Urinary bladder (tissue), 4 donors: ENCODE data around the gene TMED1. TPM values are rescaled to one million over a fixed set of nuclear protein-coding genes. Genes with fewer than 3 reads are reported as not detected.
"Not testable (repeated sequence)": the region's sequence is repeated elsewhere in the genome, so short reads cannot be mapped to it uniquely, and the experiment has no call there.

Experiments used
- DNase-seq: peaks from one replicate; pipeline ENCODE4 v3.0.0-alpha.2; 2015; ENCODE audit errors: extremely low spot score
- H3K27ac ChIP-seq: one replicate; pipeline ENCODE4 v1.5.1; 2013; ENCODE audit warnings: low read depth, mild to moderate bottlenecking, moderate library complexity
- H3K36me3 ChIP-seq: one replicate; pipeline ENCODE4 v1.6.1; 2013; ENCODE audit warnings: mild to moderate bottlenecking, moderate library complexity; ENCODE audit not compliant: insufficient read depth
- H3K4me1 ChIP-seq: one replicate; pipeline ENCODE4 v1.6.1; 2013; ENCODE audit warnings: mild to moderate bottlenecking, moderate library complexity; ENCODE audit not compliant: insufficient read depth
- H3K4me3 ChIP-seq: one replicate; pipeline ENCODE4 v1.5.1; 2013; ENCODE audit warnings: low read depth, low read length
- WGBS: extraction: QIAGEN DNeasy Blood & Tissue Kit; methylation state at CpG from one replicate; pipeline ENCODE4 v1.1.7; 2013; 5-methylcytosine and 5-hydroxymethylcytosine counted together
- polyA plus RNA-seq: library from polyadenylated mRNA; stranded (reverse); fragments of 200-250 nt; gene quantifications from one replicate; pipeline ENCODE4 v1.2.3, GENCODE V29; 2013
- total RNA-seq: library from RNA; depleted of rRNA; stranded (reverse); fragments of >200 nt; gene quantifications from one replicate; pipeline ENCODE4 v1.2.3, GENCODE V29; 2014
- donor health status: healthy with polysubstance abuse.
- donor health status: healthy.

The TMED1 gene, protein sequence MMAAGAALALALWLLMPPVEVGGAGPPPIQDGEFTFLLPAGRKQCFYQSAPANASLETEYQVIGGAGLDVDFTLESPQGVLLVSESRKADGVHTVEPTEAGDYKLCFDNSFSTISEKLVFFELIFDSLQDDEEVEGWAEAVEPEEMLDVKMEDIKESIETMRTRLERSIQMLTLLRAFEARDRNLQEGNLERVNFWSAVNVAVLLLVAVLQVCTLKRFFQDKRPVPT
- total RNA-seq (23.5 TPM), polyA plus RNA-seq (41.6 TPM)

- H3K36me3 ChIP-seq: no peaks in the 10 kb centered on the region
- peak; percentile 98 for DNase-seq
- WGBS: under 1% methylated on average over 50 of the region's 50 CpGs
- H3K4me1 ChIP-seq: no peaks in the 10 kb centered on the region
- peak within 1 kb of the TSS; percentile 65 for H3K4me3 ChIP-seq
- peak within 1 kb of the TSS; percentile 98 for H3K27ac ChIP-seq
These were observed at the start of gene TMED1 for GRCh38 chr19:10835754-10836478. Gene TMED1, minus strand, starts transcription at chr19:10836212. Its CDS starts 21 bp downstream, at chr19:10836191.

DNA sequence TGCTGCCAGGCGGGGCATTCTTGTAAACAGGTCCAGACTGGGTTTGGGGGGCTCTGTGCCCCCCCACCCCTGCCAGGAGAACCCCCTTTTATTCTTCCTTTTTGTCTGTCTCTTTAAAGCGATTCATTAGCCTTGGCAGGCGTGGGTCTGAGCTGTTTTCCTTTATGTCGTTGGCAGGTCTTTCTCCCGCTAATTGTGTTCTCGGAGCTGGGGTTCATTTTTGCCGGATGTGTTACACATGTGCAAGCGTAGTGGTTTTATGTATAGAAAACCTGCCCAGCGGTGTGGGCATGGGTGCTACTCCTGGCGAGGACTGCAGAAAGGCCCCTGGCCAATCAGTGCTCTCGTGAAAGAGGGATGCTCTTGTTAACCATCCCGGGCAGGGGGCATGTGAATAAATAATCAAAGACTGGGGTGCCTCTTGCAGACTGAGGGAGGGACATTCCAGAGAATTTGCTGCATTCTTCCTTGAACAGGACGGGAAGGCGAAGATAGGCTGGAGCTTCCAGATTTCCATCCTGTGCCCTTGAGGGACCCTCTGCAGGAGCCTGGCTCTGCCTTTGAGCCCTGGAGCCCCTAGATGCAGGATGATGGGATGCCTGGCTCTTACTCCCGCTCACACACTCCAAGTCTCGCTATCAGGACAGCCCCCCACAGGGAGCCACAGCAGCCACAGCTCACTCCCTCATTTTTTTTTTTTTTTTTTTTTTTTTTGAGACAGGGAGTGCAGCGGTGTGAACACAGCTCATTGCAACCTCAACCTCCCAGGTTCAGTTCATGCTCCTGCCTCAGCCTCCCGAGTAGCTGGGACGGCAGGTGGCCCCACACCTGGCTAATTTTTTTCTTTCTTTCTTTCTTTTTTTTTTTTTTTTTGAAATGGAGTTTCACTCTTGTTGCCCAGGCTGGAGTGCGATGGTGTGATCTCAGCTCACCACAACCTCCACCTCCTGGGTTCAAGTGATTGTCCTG, 49.5 kb upstream of the TMED1 start:
- no peak for DNase-seq
- Histone ChIP-seq H3K27ac (no peak overlapping the region), H3K4me1 (no peaks in the 10 kb centered on the region), H3K4me3 (no peak overlapping the region), H3K36me3 (no peaks in the 10 kb centered on the region)
- WGBS: 49% methylated on average over 20 of the region's 20 CpGs

- Histone ChIP-seq H3K4me1 (no peaks in the 10 kb centered on the region), H3K36me3 (no peaks in the 10 kb centered on the region), H3K27ac (no peak overlapping the region), H3K4me3 (no peak overlapping the region)
- no peak for DNase-seq
- WGBS: 33% methylated on average over 2 of the region's 2 CpGs
These were observed 48.3 kb upstream of the TMED1 start for GRCh38 chr19:10884274-10884673.

GRCh38 chr19:10882108-10882457, 46.1 kb upstream of the TMED1 start:
- H3K36me3 ChIP-seq: no peaks in the 10 kb centered on the region
- H3K27ac ChIP-seq: no peak overlapping the region
- no peak for DNase-seq
- H3K4me1 ChIP-seq: no peaks in the 10 kb centered on the region
- H3K4me3 ChIP-seq: no peak overlapping the region
- 71% methylated on average over 9 of the region's 9 CpGs for WGBS

- WGBS: 74% methylated on average over 14 of the region's 14 CpGs
- Histone ChIP-seq H3K4me1 (no peaks in the 10 kb centered on the region), H3K4me3 (no peak overlapping the region), H3K27ac (no peak overlapping the region), H3K36me3 (no peaks in the 10 kb centered on the region)
- DNase-seq: no peak
These were observed 45.5 kb upstream of the TMED1 start for GRCh38 chr19:10881403-10882107.

- Histone ChIP-seq H3K36me3 (no peaks in the 10 kb centered on the region), H3K27ac (no peak overlapping the region), H3K4me3 (no peak overlapping the region), H3K4me1 (no peaks in the 10 kb centered on the region)
- DNase-seq: no peak
- WGBS: 78% methylated on average over 3 of the region's 3 CpGs
These were observed 42.2 kb upstream of the TMED1 start for GRCh38 chr19:10878253-10878652.

- 93% methylated on average over 9 of the region's 9 CpGs for WGBS
- H3K27ac ChIP-seq, DNase-seq, H3K4me3 ChIP-seq, H3K36me3 ChIP-seq, H3K4me1 ChIP-seq: not testable (repeated sequence)
These were observed 41.6 kb upstream of the TMED1 start for GRCh38 chr19:10877608-10878007.

DNA sequence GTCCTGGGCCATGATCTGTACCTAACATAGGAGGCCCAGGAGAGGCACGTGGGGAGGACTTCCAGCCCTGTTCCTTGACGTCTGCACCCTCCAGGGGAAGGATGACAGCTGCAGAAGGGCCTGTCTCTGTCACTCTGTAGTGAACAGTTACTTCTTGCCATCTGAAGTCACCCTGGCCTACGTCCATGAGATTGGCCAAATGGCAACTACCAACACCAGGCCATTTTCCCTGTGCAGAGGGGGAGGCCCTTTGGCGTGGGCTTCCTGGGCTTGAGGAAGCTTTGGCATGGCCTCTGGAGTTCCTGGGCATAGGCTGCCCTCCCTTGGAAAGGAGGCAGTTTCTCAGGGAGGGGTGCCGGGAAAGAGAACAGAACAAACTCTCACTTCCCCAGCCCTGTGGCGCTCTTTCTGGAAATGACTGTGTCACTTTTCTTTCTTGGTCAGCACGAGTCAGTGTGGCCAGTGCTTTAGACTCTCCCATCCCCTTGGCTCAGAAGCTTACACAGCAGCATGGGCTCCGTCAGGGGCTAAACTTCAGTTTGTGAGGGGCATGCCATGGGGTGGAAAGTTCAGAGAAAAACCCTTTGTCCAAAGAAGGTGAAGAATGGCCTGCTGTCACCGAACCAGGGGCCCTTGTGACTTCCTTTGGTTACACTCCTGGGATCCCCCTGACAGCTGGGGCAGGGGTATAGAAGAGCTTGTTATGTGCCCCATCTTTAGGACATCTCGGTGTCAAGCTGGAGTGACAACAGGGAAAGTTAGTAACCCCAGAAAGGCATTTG, 40.6 kb upstream of the TMED1 start:
- no peak for DNase-seq
- H3K36me3 ChIP-seq: no peaks in the 10 kb centered on the region
- peaks cover 2% of the 10 kb centered on the region for H3K4me1 ChIP-seq
- WGBS: 74% methylated on average over 10 of the region's 10 CpGs
- no peak overlapping the region for H3K4me3 ChIP-seq
- no peak overlapping the region for H3K27ac ChIP-seq

- Histone ChIP-seq H3K36me3 (no peaks in the 10 kb centered on the region), H3K4me3 (no peak overlapping the region), H3K4me1 (peaks cover 2% of the 10 kb centered on the region), H3K27ac (no peak overlapping the region)
- WGBS: 96% methylated on average over 1 of the region's 1 CpG
- DNase-seq: no peak
These were observed 38.0 kb upstream of the TMED1 start for GRCh38 chr19:10874024-10874423.

GRCh38 chr19:10872546-10873107, 36.6 kb upstream of the TMED1 start:
- H3K27ac ChIP-seq: peak overlapping the region; percentile 40
- WGBS: 6% methylated on average over 16 of the region's 16 CpGs
- no peak for DNase-seq
- H3K4me1 ChIP-seq: peaks cover 2% of the 10 kb centered on the region
- no peaks in the 10 kb centered on the region for H3K36me3 ChIP-seq
- peak overlapping the region; percentile 95 for H3K4me3 ChIP-seq

DNA sequence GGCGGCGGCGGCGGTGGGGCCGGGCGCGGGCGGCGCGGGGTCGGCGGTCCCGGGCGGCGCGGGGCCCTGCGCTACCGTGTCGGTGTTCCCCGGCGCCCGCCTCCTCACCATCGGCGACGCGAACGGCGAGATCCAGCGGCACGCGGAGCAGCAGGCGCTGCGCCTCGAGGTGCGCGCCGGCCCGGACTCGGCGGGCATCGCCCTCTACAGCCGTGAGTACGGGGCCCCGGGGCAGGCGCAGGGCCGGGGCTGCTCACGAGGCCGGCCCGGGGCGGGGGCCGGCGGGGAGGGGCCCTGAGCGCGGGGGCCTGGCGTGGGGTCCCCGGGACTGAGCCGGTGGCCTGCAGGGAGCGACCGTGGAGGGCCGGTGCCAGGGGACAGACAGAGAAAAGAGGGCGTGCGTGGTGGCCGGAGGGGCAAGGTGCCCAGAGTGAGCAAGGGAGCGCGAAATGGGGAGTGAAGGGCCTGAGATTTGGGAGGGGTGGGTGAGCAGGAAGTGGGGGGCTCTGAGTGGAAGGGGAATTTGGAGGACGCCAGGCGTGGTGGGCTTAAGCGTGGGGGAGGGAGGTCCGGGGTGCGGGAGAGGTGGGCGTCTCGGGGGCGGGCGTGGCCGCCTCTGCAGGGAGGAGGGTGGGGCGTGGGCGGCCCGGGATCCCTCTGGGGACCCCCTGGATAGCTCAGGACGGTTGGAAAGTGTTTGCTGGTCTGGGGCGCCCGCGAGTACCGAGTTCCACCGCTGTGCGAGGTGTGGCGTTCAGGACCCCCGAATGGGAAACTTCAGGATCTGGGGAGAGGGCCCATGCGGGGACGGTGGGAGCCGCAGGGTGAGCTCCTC, 35.9 kb upstream of the TMED1 start:
- no peak for DNase-seq
- Histone ChIP-seq H3K4me3 (peak overlapping the region; percentile 95), H3K4me1 (peaks cover 2% of the 10 kb centered on the region), H3K36me3 (no peaks in the 10 kb centered on the region), H3K27ac (peak overlapping the region; percentile 74)
- WGBS: under 1% methylated on average over 81 of the region's 90 CpGs
